Measurements from ENCODE around the gene MTMR8.
"Not testable (repeated sequence)": the region's sequence is repeated elsewhere in the genome, so short reads cannot be mapped to it uniquely, and the experiment has no call there.

Gene MTMR8

GRCh38 chrX:64394874-64395567, at the start of gene MTMR8:
TSS of gene MTMR8 (minus strand) at chrX:64395452. CDS start at chrX:64395363, 89 bp downstream.
- no peak for DNase-seq (ENCODE audit: low spot score)

- no peak for DNase-seq (ENCODE audit: low spot score)
These were observed 44.3 kb upstream of the MTMR8 start for GRCh38 chrX:64439551-64439950.

- DNase-seq (ENCODE audit: low spot score), result no peak
These were observed 42.4 kb upstream of the MTMR8 start for GRCh38 chrX:64437665-64438064.

- no peak for DNase-seq (ENCODE audit: low spot score)
These were observed 42.0 kb upstream of the MTMR8 start for GRCh38 chrX:64437218-64437617.

GRCh38 chrX:64428371-64428770, 33.1 kb upstream of the MTMR8 start:
- DNase-seq (ENCODE audit: low spot score), result no peak

- no peak for DNase-seq (ENCODE audit: low spot score)
These were observed 32.5 kb upstream of the MTMR8 start for GRCh38 chrX:64427787-64428186.

GRCh38 chrX:64427281-64427680, 32.0 kb upstream of the MTMR8 start:
- no peak for DNase-seq (ENCODE audit: low spot score)

GRCh38 chrX:64409730-64410129, 14.5 kb upstream of the MTMR8 start:
- not testable (repeated sequence) for DNase-seq (ENCODE audit: low spot score)

- no peak for DNase-seq (ENCODE audit: low spot score)
These were observed 2.8 kb upstream of the MTMR8 start for GRCh38 chrX:64398088-64398487.

GRCh38 chrX:64395568-64395929, 297 bp upstream of the MTMR8 start:
- DNase-seq (ENCODE audit: low spot score), result no peak

GRCh38 chrX:64394059-64394873, 986 bp downstream of the MTMR8 start:
- DNase-seq (ENCODE audit: low spot score), result no peak

- DNase-seq (ENCODE audit: low spot score), result no peak
These were observed 5.8 kb downstream of the MTMR8 start for GRCh38 chrX:64389489-64389888.

- not testable (repeated sequence) for DNase-seq (ENCODE audit: low spot score)
These were observed 14.5 kb downstream of the MTMR8 start for GRCh38 chrX:64380789-64381188.

GRCh38 chrX:64379924-64380323, 15.3 kb downstream of the MTMR8 start:
- no peak for DNase-seq (ENCODE audit: low spot score)

- no peak for DNase-seq (ENCODE audit: low spot score)
These were observed 17.5 kb downstream of the MTMR8 start for GRCh38 chrX:64377753-64378152.

- DNase-seq (ENCODE audit: low spot score), result no peak
These were observed 43.2 kb downstream of the MTMR8 start for GRCh38 chrX:64352081-64352480.

GRCh38 chrX:64350521-64350920, 44.7 kb downstream of the MTMR8 start:
- DNase-seq (ENCODE audit: low spot score), result no peak

- no peak for DNase-seq (ENCODE audit: low spot score)
These were observed 45.2 kb downstream of the MTMR8 start for GRCh38 chrX:64350047-64350446.

- no peak for DNase-seq (ENCODE audit: low spot score)
These were observed 52.4 kb downstream of the MTMR8 start for GRCh38 chrX:64342811-64343210.

- DNase-seq (ENCODE audit: low spot score), result no peak
These were observed 57.0 kb downstream of the MTMR8 start for GRCh38 chrX:64338296-64338695.

GRCh38 chrX:64334467-64334866, 60.8 kb downstream of the MTMR8 start:
- no peak for DNase-seq (ENCODE audit: low spot score)

GRCh38 chrX:64330284-64330683, 65.0 kb downstream of the MTMR8 start:
- no peak for DNase-seq (ENCODE audit: low spot score)

GRCh38 chrX:64321507-64321906, 73.7 kb downstream of the MTMR8 start:
- DNase-seq (ENCODE audit: low spot score), result no peak

- DNase-seq (ENCODE audit: low spot score), result no peak
These were observed 81.6 kb downstream of the MTMR8 start for GRCh38 chrX:64313624-64314023.

Data from AG08395 (cell line).